Nephron (organoid): ENCODE results near the gene PTPRE.
"Not testable (repeated sequence)": the region's sequence is repeated elsewhere in the genome, so short reads cannot be mapped to it uniquely, and the experiment has no call there.

ENCODE experiments used
- H3K27ac Mint-ChIP-seq, 3 experiments: 2 replicates each; pipeline ENCODE4 v1.8.0; 2020; ENCODE audit warnings: mixed read lengths in 3 of 3, mild to moderate bottlenecking in 2 of 3, moderate library complexity in 1 of 3
- H3K27me3 Mint-ChIP-seq: 2 replicates; pipeline ENCODE4 v1.8.0; 2021; ENCODE audit warnings: low read depth, mild to moderate bottlenecking, moderate library complexity, mixed read lengths
- H3K36me3 Mint-ChIP-seq: 2 replicates; pipeline ENCODE4 v1.8.0; 2020; ENCODE audit warnings: low read depth, mixed read lengths
- H3K4me1 Mint-ChIP-seq: 2 replicates; pipeline ENCODE4 v1.8.0; 2020; ENCODE audit warnings: mixed read lengths
- H3K4me3 Mint-ChIP-seq, 3 experiments: 2 replicates each; pipeline ENCODE4 v1.8.0; 2020; ENCODE audit warnings: mild to moderate bottlenecking in 3 of 3, mixed read lengths in 3 of 3, moderate library complexity in 2 of 3
- H3K9me3 Mint-ChIP-seq: 2 replicates; pipeline ENCODE4 v1.8.0; 2020; ENCODE audit warnings: mixed read lengths
- TF ChIP-seq, protein P1 (sequence below), 3 experiments: fragments of 200-600 bp; sonication (generic); IDR thresholded peaks; one replicate each; pipeline ENCODE4 v1.5.0; 2021; ENCODE audit warnings: antibody characterized with exemption in 3 of 3; ENCODE audit not compliant: unreplicated experiment in 3 of 3

Gene PTPRE

DNA sequence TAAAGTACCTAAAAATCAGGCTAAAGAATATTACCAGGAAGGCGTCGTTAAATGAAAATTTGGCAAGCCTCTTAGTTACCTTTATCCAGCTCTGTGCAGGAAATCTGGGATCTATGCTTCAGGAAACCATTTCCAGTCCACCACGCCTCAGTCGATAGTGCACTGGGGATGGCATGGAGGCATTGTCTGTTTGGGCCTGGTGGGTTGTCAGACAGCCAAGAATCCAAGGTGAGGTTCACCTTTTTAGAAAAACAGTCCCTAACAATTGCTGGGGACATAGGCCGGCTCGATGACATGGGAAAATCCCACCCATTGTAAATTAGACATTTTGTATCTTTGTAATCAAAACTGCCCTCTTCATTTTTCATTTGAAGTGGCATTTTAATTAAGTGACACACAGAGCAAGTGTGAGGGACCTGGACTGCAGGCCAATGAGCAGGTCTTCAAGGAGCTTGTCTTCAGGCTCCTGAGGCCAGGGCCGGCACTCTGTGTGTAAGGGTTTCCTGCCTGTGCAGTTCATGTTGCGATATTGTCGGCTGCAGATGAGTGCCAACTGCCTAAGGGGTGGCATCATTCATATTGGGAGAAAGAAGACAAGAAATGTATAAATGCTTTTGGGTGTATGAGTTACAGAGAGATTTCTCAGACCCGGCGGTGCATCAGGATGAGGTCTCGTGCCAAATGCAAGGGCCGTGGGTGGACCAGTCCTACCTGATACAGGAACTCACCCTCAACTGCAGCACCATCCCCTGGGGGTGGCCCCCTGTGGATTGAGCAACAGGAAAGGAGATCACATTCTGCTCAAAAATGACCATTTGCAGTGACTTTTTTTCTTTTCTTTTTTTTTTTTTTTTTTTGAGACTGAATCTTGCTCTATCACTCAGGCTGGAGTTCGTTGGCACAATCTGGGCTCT lies 80.8 kb downstream of the PTPRE start:
- Mint-ChIP-seq H3K27ac (peak overlapping the region in 1 of 3 experiments; percentile 68), H3K27me3 (peaks cover 4% of the 10 kb centered on the region), H3K9me3 (no peaks in the 10 kb centered on the region), H3K36me3 (no peaks in the 10 kb centered on the region), H3K4me1 (peaks cover 25% of the 10 kb centered on the region), H3K4me3 (no peak overlapping the region)
- TF ChIP-seq, protein P1, sequence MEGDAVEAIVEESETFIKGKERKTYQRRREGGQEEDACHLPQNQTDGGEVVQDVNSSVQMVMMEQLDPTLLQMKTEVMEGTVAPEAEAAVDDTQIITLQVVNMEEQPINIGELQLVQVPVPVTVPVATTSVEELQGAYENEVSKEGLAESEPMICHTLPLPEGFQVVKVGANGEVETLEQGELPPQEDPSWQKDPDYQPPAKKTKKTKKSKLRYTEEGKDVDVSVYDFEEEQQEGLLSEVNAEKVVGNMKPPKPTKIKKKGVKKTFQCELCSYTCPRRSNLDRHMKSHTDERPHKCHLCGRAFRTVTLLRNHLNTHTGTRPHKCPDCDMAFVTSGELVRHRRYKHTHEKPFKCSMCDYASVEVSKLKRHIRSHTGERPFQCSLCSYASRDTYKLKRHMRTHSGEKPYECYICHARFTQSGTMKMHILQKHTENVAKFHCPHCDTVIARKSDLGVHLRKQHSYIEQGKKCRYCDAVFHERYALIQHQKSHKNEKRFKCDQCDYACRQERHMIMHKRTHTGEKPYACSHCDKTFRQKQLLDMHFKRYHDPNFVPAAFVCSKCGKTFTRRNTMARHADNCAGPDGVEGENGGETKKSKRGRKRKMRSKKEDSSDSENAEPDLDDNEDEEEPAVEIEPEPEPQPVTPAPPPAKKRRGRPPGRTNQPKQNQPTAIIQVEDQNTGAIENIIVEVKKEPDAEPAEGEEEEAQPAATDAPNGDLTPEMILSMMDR (IDR thresholded peaks at IDR 0.05; ENCODE audit: unreplicated experiment in 3 of 3) = no peak

- Mint-ChIP-seq H3K27ac (peak overlapping the region; percentile 10 to 78 (median 15)), H3K27me3 (peaks cover 16% of the 10 kb centered on the region), H3K36me3 (no peaks in the 10 kb centered on the region), H3K4me3 (peak overlapping the region in 2 of 3 experiments; percentile 1 to 13), H3K4me1 (peaks cover 25% of the 10 kb centered on the region), H3K9me3 (no peaks in the 10 kb centered on the region)
- TF ChIP-seq, protein P1 (IDR thresholded peaks at IDR 0.05; ENCODE audit: unreplicated experiment in 3 of 3) = no peak
Measured at GRCh38 chr10:127989481-127990012, 82.6 kb downstream of the PTPRE start.

DNA sequence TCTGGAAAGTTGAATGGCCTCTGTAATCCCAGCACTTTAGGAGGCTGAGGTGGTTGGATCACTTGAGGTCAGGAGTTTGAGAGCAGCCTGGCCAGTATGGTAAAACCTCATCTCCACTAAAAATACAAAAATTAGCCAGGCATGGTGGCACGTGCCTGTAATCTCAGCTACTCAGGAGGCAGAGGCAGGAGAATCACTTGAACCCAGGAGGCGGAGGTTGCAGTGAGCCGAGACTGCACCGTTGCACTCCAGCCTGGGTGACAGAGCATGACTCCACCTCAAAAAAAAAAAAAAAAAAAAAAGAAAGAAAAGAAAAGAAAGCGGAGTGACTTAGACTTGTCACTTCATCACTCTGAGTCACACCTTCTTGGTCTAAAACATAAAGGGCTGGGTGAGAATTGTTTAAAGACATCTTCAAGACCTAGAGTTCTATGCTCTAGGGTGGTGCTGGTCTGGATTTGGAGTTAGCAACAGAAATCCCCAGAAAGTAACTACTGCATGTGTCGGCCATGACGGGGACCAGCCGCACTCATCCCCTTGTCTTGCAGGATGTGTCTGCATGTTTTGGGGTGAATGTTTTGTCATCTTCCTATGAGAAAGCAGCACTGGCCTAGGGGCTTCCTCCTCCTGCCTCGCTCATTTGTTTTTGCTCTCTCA lies 83.4 kb downstream of the PTPRE start:
- H3K36me3 Mint-ChIP-seq, H3K9me3 Mint-ChIP-seq, H3K4me3 Mint-ChIP-seq: not testable (repeated sequence)
- peak overlapping the region in 2 of 3 experiments; percentile 15 to 78 for H3K27ac Mint-ChIP-seq
- peaks cover 17% of the 10 kb centered on the region for H3K27me3 Mint-ChIP-seq
- H3K4me1 Mint-ChIP-seq = peaks cover 25% of the 10 kb centered on the region

- H3K9me3 Mint-ChIP-seq = no peaks in the 10 kb centered on the region
- no peaks in the 10 kb centered on the region for H3K36me3 Mint-ChIP-seq
- TF ChIP-seq, protein P1 (IDR thresholded peaks at IDR 0.05; ENCODE audit: unreplicated experiment in 3 of 3) = no peak
- peaks cover 17% of the 10 kb centered on the region for H3K27me3 Mint-ChIP-seq
- no peak overlapping the region for H3K4me3 Mint-ChIP-seq
- H3K27ac Mint-ChIP-seq = peak overlapping the region in 2 of 3 experiments; percentile 7 to 61
- peaks cover 25% of the 10 kb centered on the region for H3K4me1 Mint-ChIP-seq
Measured at GRCh38 chr10:127990846-127991542, 84.1 kb downstream of the PTPRE start.

- Mint-ChIP-seq H3K36me3 (no peaks in the 10 kb centered on the region), H3K27ac (peak overlapping the region in 1 of 3 experiments; percentile 16), H3K27me3 (peaks cover 17% of the 10 kb centered on the region), H3K4me3 (no peak overlapping the region), H3K4me1 (peaks cover 27% of the 10 kb centered on the region), H3K9me3 (no peaks in the 10 kb centered on the region)
- TF ChIP-seq, protein P1 (IDR thresholded peaks at IDR 0.05; ENCODE audit: unreplicated experiment in 3 of 3) = no peak
Measured at GRCh38 chr10:127991543-127992255, 84.8 kb downstream of the PTPRE start.
